ENCODE data around the gene EML5.

- TF ChIP-seq POLR2A (IDR thresholded peaks at IDR 0.05) (no peak), CTCF (IDR thresholded peaks at IDR 0.05) (no peak), EP300 (IDR thresholded peaks at IDR 0.05) (no peak)
These were observed 42.3 kb downstream of the EML5 start for GRCh38 chr14:88750413-88750812.
